HCT116 (cell line): ENCODE results near the gene DIP2B. TPM values are rescaled to one million over a fixed set of nuclear protein-coding genes. Genes with fewer than 3 reads are reported as not detected.

ENCODE experiments used
- ATAC-seq: fragments of 200-7000 bp; cut with Tn5 transposase; 2 replicates; pipeline ENCODE4 v1.9.1; 2020; ENCODE audit warnings: mild to moderate bottlenecking, moderate library complexity
- BruUV-seq: library from RNA; stranded (reverse); fragments of 400-500 nt; replicated peaks from 2 replicates; lab custom pipeline; 2021; lab: Mats Ljungman, UMichigan
- CTCF ChIA-PET: fragments of 300-600 bp; sonication (Branson Sonifier 250); formaldehyde crosslinking; loops from one replicate; lab custom pipeline; 2021; ENCODE audit warnings: antibody characterized with exemption; lab: Charles Lee
- POLR2A ChIA-PET: fragments of 300-600, 350-600 bp; sonication (Branson Sonifier 250); formaldehyde crosslinking; loops from one replicate; lab custom pipeline; 2021; ENCODE audit warnings: antibody characterized with exemption; lab: Charles Lee
- RAD21 ChIA-PET, 2 experiments: fragments of 300-600 bp; sonication (Branson Sonifier 250); formaldehyde crosslinking; loops; one replicate each; lab custom pipeline; 2023; ENCODE audit warnings: low total read pairs in 2 of 2; ENCODE audit not compliant: uncharacterized antibody in 2 of 2, unreplicated experiment in 2 of 2, low non-redundant PET in 1 of 2; lab: Charles Lee
- DNase-seq: peaks from one replicate; pipeline ENCODE4 v3.0.0-alpha.2; 2010; ENCODE audit warnings: low read depth, low spot score
- H2AFZ ChIP-seq: fragments of 200-600 bp; shearing (Covaris generic), sonication (generic); 2 replicates; pipeline ENCODE4 v1.6.1; 2017; ENCODE audit warnings: low read depth, mixed run types, mixed read lengths, antibody characterized with exemption, low read length; ENCODE audit not compliant: poor library complexity, severe bottlenecking
- H3K27ac ChIP-seq: 2 replicates; pipeline ENCODE4 v1.5.1; 2012; ENCODE audit warnings: low read depth, low read length
- H3K27me3 ChIP-seq: fragments of 200-600 bp; sonication (generic); 2 replicates; pipeline ENCODE4 v1.6.1; 2016; ENCODE audit warnings: mixed run types, low read length, mixed read lengths; ENCODE audit not compliant: insufficient read depth
- H3K36me3 ChIP-seq, 2 experiments: fragments of 200-500 bp in 1 of 2; fragments of 200-600 bp in 1 of 2; sonication (Bioruptor generic) in 1 of 2; sonication (generic) in 1 of 2; 2 replicates each; pipeline versions ENCODE4 v1.5.1 to v1.6.1; 2014 to 2016; ENCODE audit warnings: low read length in 2 of 2, inconsistent platforms in 1 of 2, mixed read lengths in 1 of 2, mixed run types in 1 of 2; ENCODE audit not compliant: insufficient read depth in 2 of 2, control insufficient read depth in 1 of 2
- H3K4me1 ChIP-seq, 2 experiments: fragments of 200-600 bp in 1 of 2; sonication (generic) in 1 of 2; 2 replicates each; pipeline versions ENCODE4 v1.5.1 to v1.6.1; 2012 to 2017; ENCODE audit warnings: low read length in 2 of 2, inconsistent platforms in 1 of 2, mild to moderate bottlenecking in 1 of 2, mixed read lengths in 1 of 2, mixed run types in 1 of 2, moderate library complexity in 1 of 2; ENCODE audit not compliant: insufficient read depth in 2 of 2, control insufficient read depth in 1 of 2
- H3K4me2 ChIP-seq: fragments of 200-600 bp; sonication (generic); 2 replicates; pipeline ENCODE4 v1.6.1; 2017; ENCODE audit warnings: mixed run types, low read length, mixed read lengths
- H3K4me3 ChIP-seq, 2 experiments: fragments of 200-600 bp in 1 of 2; sonication (generic) in 1 of 2; replicated peaks in 1 of 2; 2 replicates each; pipeline ENCODE4 v1.5.1; 2011 to 2016; ENCODE audit warnings: low read length in 2 of 2, control low read depth in 1 of 2, low read depth in 1 of 2, mild to moderate bottlenecking in 1 of 2, mixed read lengths in 1 of 2, mixed run types in 1 of 2
- H3K79me2 ChIP-seq: fragments of 200-600 bp; sonication (generic); 2 replicates; pipeline ENCODE4 v1.6.1; 2017; ENCODE audit warnings: mild to moderate bottlenecking, mixed run types, low read length, moderate library complexity, mixed read lengths; ENCODE audit not compliant: insufficient read depth
- H3K9ac ChIP-seq: fragments of 200-600 bp; sonication (generic); 2 replicates; pipeline ENCODE4 v1.6.1; 2016; ENCODE audit warnings: low read length, mixed read lengths
- H3K9me2 ChIP-seq: fragments of 200-600 bp; sonication (generic), shearing (Covaris generic); 2 replicates; pipeline ENCODE4 v1.6.1; 2017; ENCODE audit warnings: mixed run types, mild to moderate bottlenecking, moderate library complexity; ENCODE audit not compliant: insufficient read depth
- H3K9me3 ChIP-seq, 2 experiments: fragments of 200-500 bp in 1 of 2; fragments of 200-600 bp in 1 of 2; sonication (Bioruptor generic) in 1 of 2; sonication (generic) in 1 of 2; 2 replicates each; pipeline ENCODE4 v1.6.1; 2014 to 2017; ENCODE audit warnings: low read length in 2 of 2, mixed read lengths in 2 of 2, inconsistent platforms in 1 of 2, low read depth in 1 of 2, mild to moderate bottlenecking in 1 of 2, mixed run types in 1 of 2, moderate library complexity in 1 of 2; ENCODE audit not compliant: control insufficient read depth in 1 of 2, insufficient read depth in 1 of 2
- H4K20me1 ChIP-seq: fragments of 200-600 bp; sonication (generic), shearing (Covaris generic); 2 replicates; pipeline ENCODE4 v1.6.1; 2017; ENCODE audit warnings: mixed run types, mild to moderate bottlenecking, moderate library complexity; ENCODE audit not compliant: insufficient read depth
- ELF1 ChIP-seq: IDR thresholded peaks from 2 replicates; pipeline ENCODE4 v1.6.1; 2012; ENCODE audit warnings: low read depth, borderline replicate concordance
- EZH2phosphoT487 ChIP-seq: fragments of 200-600 bp; IDR thresholded peaks from 2 replicates; pipeline ENCODE4 v1.6.1; 2018; ENCODE audit warnings: antibody characterized with exemption, borderline replicate concordance
- JUND ChIP-seq: IDR thresholded peaks from 2 replicates; pipeline ENCODE4 v1.6.1; 2012
- MAX ChIP-seq: IDR thresholded peaks from 2 replicates; pipeline ENCODE4 v1.6.1; 2012
- POLR2A ChIP-seq: IDR thresholded peaks from 2 replicates; pipeline ENCODE4 v1.7.0; 2011; ENCODE audit warnings: borderline replicate concordance; ENCODE audit not compliant: insufficient read depth, insufficient read length; ENCODE audit errors: extremely low read depth
- POLR2AphosphoS5 ChIP-seq: IDR thresholded peaks from 2 replicates; pipeline ENCODE4 v1.6.1; 2011; ENCODE audit warnings: mild to moderate bottlenecking, low read depth, low read length, moderate library complexity
- RAD21 ChIP-seq: IDR thresholded peaks from 2 replicates; pipeline ENCODE4 v1.6.1; 2012; ENCODE audit warnings: low read depth, mild to moderate bottlenecking
- REST ChIP-seq: IDR thresholded peaks from 2 replicates; pipeline ENCODE4 v1.6.1; 2012; ENCODE audit warnings: low read depth
- SIN3A ChIP-seq: IDR thresholded peaks from 2 replicates; pipeline ENCODE4 v1.6.1; 2012; ENCODE audit warnings: low read depth
- SP1 ChIP-seq: IDR thresholded peaks from 2 replicates; pipeline ENCODE4 v1.6.1; 2012; ENCODE audit warnings: low read depth
- TCF7L2 ChIP-seq: IDR thresholded peaks from 2 replicates; pipeline ENCODE4 v1.7.0; 2011; ENCODE audit warnings: borderline replicate concordance, inconsistent platforms; ENCODE audit not compliant: insufficient read depth, insufficient read length; ENCODE audit errors: extremely low read depth
- ZBTB33 ChIP-seq: IDR thresholded peaks from 2 replicates; pipeline ENCODE4 v1.6.1; 2011; ENCODE audit warnings: mild to moderate bottlenecking, low read length, moderate library complexity; ENCODE audit not compliant: insufficient replicate concordance; ENCODE audit errors: extremely low read depth
- ZFX ChIP-seq: fragments of 450-650 bp; IDR thresholded peaks from 2 replicates; pipeline ENCODE4 v1.6.1; 2017
- intact Hi-C: fragments of 100-400 bp; cut with micrococcal nuclease; formaldehyde crosslinking; loops from 2 replicates; pipeline ENCODE4 v1.10.0; 2022
- total RNA-seq: library from RNA; stranded (reverse); gene quantifications from one replicate; pipeline ENCODE4 v1.2.1, GENCODE V29; 2021; ENCODE audit not compliant: unreplicated experiment

The DIP2B gene
- total RNA-seq, 1 experiment from 2014 or later: 32.3 TPM

GRCh38 chr12:50482571-50482970 is 22.2 kb upstream of the DIP2B start:
- H3K4me1 ChIP-seq: peaks cover 0 to 4% of the 10 kb centered on the region in 2 experiments; a peak in 1 of 4 replicates
- TF ChIP-seq EZH2phosphoT487: no peak
- no peak for TF ChIP-seq SIN3A
- TF ChIP-seq TCF7L2: no peak
- TF ChIP-seq SP1: no peak
- TF ChIP-seq RAD21: no peak
- no peak for TF ChIP-seq POLR2A
- TF ChIP-seq POLR2AphosphoS5: no peak
- TF ChIP-seq ZFX: no peak
- no peak for TF ChIP-seq JUND
- TF ChIP-seq ZBTB33: no peak
- TF ChIP-seq MAX: no peak
- TF ChIP-seq REST: no peak
- no peak for TF ChIP-seq ELF1
- no peaks in the 10 kb centered on the region for H3K79me2 ChIP-seq
- no peaks in the 10 kb centered on the region for H3K9me2 ChIP-seq
- no peak for DNase-seq
- no peak overlapping the region for H3K4me2 ChIP-seq
- no peaks in the 10 kb centered on the region for H4K20me1 ChIP-seq
- BruUV-seq: no TSS peak
- H3K4me3 ChIP-seq: no peak overlapping the region
- no peak overlapping the region for H2AFZ ChIP-seq
- H3K27me3 ChIP-seq: no peaks in the 10 kb centered on the region
- H3K9ac ChIP-seq: no peak overlapping the region
- ATAC-seq: no peak
- H3K36me3 ChIP-seq: peaks cover 0 to 2% of the 10 kb centered on the region in 2 experiments; a peak in 1 of 4 replicates
- ChIA-PET POLR2A (no interaction called here), RAD21 (interaction anchor here in 1 of 2 experiments (0.6 kb wide), 1 partner anchor 408 kb away, joined by 4 read pairs; no protein-coding TSS in a partner anchor), CTCF (no interaction called here)
- intact Hi-C loops: no loop called here
- no peaks in the 10 kb centered on the region for H3K9me3 ChIP-seq
- H3K27ac ChIP-seq: no peak overlapping the region
